Activated T-cell treated with anti-CD3 and anti-CD28 coated beads, Interleukin-2, amount 50 U/mL, for 4 hours (primary cell): ENCODE data around the gene ANAPC15. TPM values are rescaled to one million over a fixed set of nuclear protein-coding genes. Genes with fewer than 3 reads are reported as not detected.
"Not testable (repeated sequence)": the region's sequence is repeated elsewhere in the genome, so short reads cannot be mapped to it uniquely, and the experiment has no call there.

Experiments
- ATAC-seq, 2 donors: fragments of 200-7000 bp; cut with Tn5 transposase; one replicate each; pipeline ENCODE4 v1.10.0; 2021
- DNase-seq: peaks from one replicate; pipeline ENCODE4 v3.0.0-alpha.2; 2020
- H3K27me3 Mint-ChIP-seq: one replicate; pipeline ENCODE4 v1.8.0; 2021; ENCODE audit warnings: low read depth, mixed read lengths
- H3K36me3 Mint-ChIP-seq: one replicate; pipeline ENCODE4 v1.8.0; 2022; ENCODE audit warnings: mixed read lengths; ENCODE audit not compliant: insufficient read depth
- H3K4me1 Mint-ChIP-seq: one replicate; pipeline ENCODE4 v1.8.0; 2021; ENCODE audit warnings: low read depth, mixed read lengths
- H3K4me3 Mint-ChIP-seq: one replicate; pipeline ENCODE4 v1.8.0; 2021; ENCODE audit warnings: mild to moderate bottlenecking, moderate library complexity, mixed read lengths
- H3K9me3 Mint-ChIP-seq: one replicate; pipeline ENCODE4 v1.8.0; 2021; ENCODE audit warnings: mixed read lengths
- total RNA-seq, 3 donors: library from RNA; stranded (reverse); gene quantifications; one replicate each; pipeline ENCODE4 v1.2.1, GENCODE V29; 2021

Gene ANAPC15
- 10 to 100 TPM; 56.2 to 68.9 (median 58.9) TPM for total RNA-seq

DNA sequence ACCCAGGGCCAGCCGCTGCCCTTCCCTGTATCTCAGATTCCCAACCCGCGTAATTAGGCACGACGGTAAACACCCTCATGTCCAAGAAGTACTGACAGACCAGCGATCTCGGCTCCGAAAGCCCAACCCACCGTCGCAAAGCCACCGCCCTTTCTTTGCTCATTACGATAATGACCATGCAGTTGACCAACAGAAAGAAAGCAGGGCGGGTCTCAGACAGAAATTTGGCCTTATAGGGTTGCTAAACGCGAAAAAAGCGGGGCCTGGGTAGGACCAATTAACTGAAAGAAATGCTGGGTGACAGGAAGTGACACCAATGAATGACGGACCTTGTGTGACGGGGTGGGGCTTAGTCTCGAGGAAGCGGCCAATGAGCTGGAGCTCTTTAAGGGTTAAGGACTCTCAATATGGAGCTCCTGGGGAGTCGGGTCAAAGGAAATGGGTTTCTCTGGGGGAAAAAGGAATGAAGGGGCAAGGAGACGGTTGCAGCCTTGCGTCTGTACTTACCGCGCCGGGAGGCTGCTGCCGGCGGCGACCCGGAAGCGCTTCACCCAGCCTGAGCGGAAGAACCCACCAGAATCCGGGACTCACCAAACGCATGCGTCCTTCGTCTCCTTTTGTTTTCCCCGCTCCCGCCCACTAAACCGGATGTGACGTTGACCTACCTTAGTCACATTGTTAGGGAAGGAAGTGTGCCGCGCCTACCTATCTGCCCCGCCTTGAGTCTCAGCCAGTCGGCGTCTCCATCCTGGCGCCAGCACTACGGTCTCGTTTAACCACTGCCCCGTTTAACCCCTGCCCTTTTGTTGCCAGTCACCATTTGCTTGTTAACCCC lies at the start of gene ANAPC15:
Gene ANAPC15, minus strand, starts transcription at position 553 of the 835 bp plus-strand sequence. CDS start 1,419 bp downstream, outside the sequence.
- ATAC-seq: peak; percentile 92 to 94
- DNase-seq: peak; percentile 99

DNA sequence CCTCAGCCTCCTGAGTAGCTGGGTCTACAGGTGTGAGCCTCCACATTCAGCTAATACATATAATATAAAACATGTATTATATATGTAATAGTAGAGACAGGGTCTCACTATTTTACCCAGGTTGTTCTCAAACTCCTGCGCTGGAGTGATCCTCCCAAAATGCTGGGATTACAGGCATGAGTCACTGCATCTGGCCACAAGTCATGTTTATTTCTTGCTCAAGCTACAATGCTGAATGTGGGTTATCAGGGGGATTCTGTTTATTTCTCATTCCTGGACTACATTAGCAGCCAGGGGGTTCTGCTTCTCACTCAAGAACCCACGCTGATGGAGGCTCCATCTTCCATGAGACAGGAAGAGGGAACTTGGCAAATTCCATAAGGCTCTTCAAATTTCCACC lies 47.8 kb upstream of the ANAPC15 start:
- Mint-ChIP-seq H3K4me1 (no peaks in the 10 kb centered on the region), H3K36me3 (no peaks in the 10 kb centered on the region), H3K27me3 (peaks cover 8% of the 10 kb centered on the region), H3K9me3 (no peaks in the 10 kb centered on the region), H3K4me3 (no peak overlapping the region)
- DNase-seq: no peak
- no peak for ATAC-seq

More for the DNA sequence above, at the start of gene ANAPC15:
- Mint-ChIP-seq H3K36me3 (peaks cover 14% of the 10 kb centered on the region), H3K4me1 (peaks cover 22% of the 10 kb centered on the region), H3K4me3 (peak within 1 kb of the TSS; percentile 96), H3K9me3 (no peaks in the 10 kb centered on the region), H3K27me3 (no peaks in the 10 kb centered on the region)

DNA sequence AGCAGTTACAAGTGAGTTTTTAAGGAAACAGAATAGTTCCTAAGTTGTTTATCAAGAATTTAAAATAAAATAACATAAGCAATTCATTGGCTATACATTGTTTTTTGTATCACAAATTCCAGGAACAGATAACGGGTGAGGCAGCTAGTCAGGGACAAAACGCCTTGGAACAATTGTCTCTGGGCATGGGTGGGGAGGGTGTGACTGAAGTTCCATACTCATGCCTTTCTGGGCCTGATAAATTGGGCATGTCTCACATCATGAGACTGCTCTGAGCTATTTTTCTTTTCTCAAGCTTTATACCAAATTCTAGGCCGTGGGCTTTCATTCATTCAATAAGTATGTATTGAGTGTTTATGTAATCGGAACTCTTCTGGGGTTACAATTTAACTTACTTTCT lies 44.6 kb upstream of the ANAPC15 start:
- Mint-ChIP-seq H3K36me3 (no peaks in the 10 kb centered on the region), H3K9me3 (no peaks in the 10 kb centered on the region), H3K4me1 (no peaks in the 10 kb centered on the region), H3K27me3 (peaks cover 11% of the 10 kb centered on the region), H3K4me3 (no peak overlapping the region)
- DNase-seq: no peak
- ATAC-seq: no peak

DNA sequence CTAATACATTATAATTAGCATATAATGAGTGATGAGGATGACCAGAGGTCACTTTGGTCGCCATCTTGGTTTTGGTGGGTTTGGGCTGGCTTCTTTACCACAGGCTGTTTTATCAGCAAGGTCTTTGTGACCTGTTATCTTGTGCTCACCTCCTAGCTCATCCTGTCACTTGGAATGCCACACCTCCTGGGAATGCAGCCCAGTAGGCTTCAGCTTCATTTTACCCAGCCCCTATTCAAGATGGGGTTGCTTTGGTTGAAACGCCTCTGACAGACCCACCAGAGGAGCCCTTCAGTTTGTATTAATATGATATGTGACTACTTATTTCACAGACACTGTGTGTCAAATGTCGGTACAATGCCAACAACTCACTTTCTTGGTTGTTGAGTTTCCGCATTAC lies 43.3 kb upstream of the ANAPC15 start:
- no peak for DNase-seq
- ATAC-seq: no peak
- no peaks in the 10 kb centered on the region for H3K4me1 Mint-ChIP-seq
- H3K9me3 Mint-ChIP-seq: no peaks in the 10 kb centered on the region
- H3K27me3 Mint-ChIP-seq: peaks cover 11% of the 10 kb centered on the region
- H3K4me3 Mint-ChIP-seq: no peak overlapping the region
- no peaks in the 10 kb centered on the region for H3K36me3 Mint-ChIP-seq

DNA sequence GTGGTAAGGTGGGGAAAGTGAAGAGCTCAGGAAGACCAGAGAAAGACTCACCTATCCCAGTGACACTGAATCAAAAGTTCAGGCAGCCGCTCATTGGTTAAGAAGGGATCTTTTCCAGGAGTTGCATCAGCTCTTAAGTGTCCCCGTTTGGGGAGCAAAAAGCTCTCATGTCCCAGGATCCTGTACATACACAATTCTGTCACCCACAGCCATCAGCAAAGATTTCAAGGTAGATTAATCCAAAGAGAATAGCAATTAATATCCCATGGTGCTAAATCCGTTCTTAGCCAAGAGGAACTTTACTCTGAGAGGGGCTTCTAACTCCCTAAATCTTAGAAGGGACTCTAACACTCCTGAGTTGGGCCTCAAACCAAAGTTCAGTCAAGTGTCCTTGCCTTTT lies 42.3 kb upstream of the ANAPC15 start:
- no peaks in the 10 kb centered on the region for H3K4me1 Mint-ChIP-seq
- no peaks in the 10 kb centered on the region for H3K36me3 Mint-ChIP-seq
- peaks cover 10% of the 10 kb centered on the region for H3K27me3 Mint-ChIP-seq
- ATAC-seq (no peak), DNase-seq (no peak)
- no peak overlapping the region for H3K4me3 Mint-ChIP-seq
- no peaks in the 10 kb centered on the region for H3K9me3 Mint-ChIP-seq

DNA sequence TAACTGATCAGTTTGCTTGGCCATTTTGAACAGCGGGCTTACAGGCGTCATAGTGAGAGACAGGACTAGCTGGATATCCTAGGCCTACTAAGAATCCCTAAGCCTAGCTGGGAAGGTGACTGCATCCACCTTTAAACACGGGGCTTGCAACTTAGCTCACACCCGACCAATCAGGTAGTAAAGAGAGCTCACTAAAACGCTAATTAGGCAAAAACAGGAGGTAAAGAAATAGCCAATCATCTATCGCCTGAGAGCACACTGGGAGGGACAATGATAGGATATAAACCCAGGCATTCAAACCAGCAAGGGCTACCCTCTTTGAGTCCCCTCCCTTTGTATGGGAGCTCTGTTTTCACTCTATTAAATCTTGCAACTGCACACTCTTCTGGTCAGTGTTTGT lies 41.4 kb upstream of the ANAPC15 start:
- H3K27me3 Mint-ChIP-seq, ATAC-seq, H3K4me3 Mint-ChIP-seq, H3K36me3 Mint-ChIP-seq, H3K9me3 Mint-ChIP-seq, DNase-seq, H3K4me1 Mint-ChIP-seq: not testable (repeated sequence)

DNA sequence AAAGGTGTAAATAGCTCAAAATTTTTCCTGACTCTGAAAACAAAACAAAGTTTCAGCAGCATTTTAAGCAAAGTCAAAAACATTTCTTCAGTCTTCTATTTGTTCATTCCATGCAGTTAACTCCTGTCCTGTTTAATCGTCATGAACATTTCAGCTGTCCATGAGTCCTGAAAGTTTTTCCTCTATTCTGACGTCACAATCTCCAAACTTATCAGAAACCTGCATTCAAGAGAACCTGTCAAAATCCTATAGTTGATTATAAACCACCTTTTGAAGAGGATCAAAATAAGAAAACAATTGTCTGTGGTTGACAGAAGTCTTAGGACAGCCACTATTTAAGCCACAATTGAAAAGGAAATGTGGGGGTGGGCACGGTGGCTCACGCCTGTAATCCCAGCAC lies 38.4 kb upstream of the ANAPC15 start:
- Mint-ChIP-seq H3K27me3 (peaks cover 3% of the 10 kb centered on the region), H3K9me3 (no peaks in the 10 kb centered on the region), H3K36me3 (no peaks in the 10 kb centered on the region), H3K4me3 (no peak overlapping the region), H3K4me1 (no peaks in the 10 kb centered on the region)
- ATAC-seq (no peak), DNase-seq (no peak)

DNA sequence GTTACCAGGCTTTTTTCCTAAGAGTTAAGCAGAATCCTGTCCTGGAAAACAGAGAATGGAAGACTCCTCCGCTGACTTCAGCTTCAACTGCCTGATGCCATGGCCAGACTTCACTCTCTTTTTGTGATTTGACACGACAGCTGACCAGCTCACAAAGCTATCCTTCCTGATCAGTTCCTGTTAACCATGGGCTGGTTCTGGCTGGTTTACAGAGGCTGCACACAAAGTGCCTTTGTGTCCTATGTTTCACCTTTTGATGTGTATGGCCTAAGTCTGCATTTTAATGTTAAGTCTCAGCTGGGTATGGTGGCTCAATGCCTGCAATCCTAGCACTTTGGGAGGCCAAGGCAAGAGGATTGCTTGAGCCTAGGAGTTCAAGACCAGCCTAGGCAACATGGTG lies 34.1 kb upstream of the ANAPC15 start:
- peaks cover 4% of the 10 kb centered on the region for H3K27me3 Mint-ChIP-seq
- peaks cover 4% of the 10 kb centered on the region for H3K4me1 Mint-ChIP-seq
- no peak overlapping the region for H3K4me3 Mint-ChIP-seq
- DNase-seq: no peak
- ATAC-seq: no peak
- H3K36me3 Mint-ChIP-seq: no peaks in the 10 kb centered on the region
- H3K9me3 Mint-ChIP-seq: no peaks in the 10 kb centered on the region

DNA sequence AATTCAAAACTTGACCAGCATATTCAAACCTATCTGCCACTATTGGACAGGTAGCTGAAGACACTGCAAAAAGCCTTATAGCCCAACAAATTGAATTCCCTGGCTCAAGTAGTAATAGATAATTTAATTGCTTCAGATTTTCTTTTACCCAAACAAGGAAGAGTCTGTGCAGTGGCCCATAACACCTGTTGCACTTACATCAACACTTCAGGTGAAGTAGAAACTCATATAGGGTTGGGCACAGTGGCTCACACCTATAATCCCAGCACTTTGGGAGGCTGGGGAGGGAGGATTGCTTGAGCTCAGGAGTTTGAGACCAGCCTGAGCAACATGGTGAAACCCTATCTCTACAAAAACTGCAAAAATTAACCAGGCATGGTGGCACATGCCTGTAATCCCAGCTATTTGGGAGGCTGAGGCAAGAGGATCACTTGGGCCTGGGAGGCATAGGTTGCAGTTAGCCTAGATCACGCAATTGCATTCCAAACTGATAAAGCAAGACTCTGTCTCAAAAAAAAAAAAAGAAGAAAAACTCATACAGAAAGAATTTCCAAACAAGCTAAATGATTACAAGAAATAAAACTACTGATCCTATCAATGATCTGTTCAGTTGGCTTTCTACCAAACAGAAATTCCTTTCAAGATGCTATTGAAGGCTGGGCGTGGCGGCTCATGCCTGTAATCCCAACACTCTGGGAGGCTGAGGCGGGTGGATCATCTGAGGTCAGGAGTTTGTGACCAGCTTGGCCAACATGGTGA lies 32.5 kb upstream of the ANAPC15 start:
- H3K36me3 Mint-ChIP-seq: no peaks in the 10 kb centered on the region
- DNase-seq: no peak
- H3K4me1 Mint-ChIP-seq: peaks cover 11% of the 10 kb centered on the region
- no peak overlapping the region for H3K4me3 Mint-ChIP-seq
- no peak for ATAC-seq
- H3K27me3 Mint-ChIP-seq: peaks cover 12% of the 10 kb centered on the region
- no peaks in the 10 kb centered on the region for H3K9me3 Mint-ChIP-seq

DNA sequence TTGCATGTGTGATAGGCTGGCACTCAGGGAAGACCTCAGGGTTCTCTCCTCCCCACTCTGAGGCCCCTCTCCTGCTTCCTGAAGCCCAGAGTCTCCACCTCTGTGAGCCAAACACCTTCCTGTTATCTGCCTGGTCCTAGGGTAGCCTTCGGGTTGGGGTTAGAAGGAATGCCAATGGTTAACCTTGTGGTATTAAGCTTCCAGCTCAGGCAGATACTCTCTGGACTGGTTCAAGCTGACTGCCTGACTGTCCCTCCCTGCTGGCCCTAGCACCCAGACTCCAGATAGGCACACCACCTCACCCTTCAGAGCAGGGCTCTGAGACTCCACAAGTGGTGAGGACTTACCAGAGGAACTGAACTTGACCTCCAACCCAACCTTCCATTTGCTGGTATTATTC lies 30.0 kb upstream of the ANAPC15 start:
- not testable (repeated sequence) for H3K4me3 Mint-ChIP-seq, H3K9me3 Mint-ChIP-seq, DNase-seq, ATAC-seq, H3K36me3 Mint-ChIP-seq
- H3K4me1 Mint-ChIP-seq: peaks cover 11% of the 10 kb centered on the region
- H3K27me3 Mint-ChIP-seq: peaks cover 12% of the 10 kb centered on the region

DNA sequence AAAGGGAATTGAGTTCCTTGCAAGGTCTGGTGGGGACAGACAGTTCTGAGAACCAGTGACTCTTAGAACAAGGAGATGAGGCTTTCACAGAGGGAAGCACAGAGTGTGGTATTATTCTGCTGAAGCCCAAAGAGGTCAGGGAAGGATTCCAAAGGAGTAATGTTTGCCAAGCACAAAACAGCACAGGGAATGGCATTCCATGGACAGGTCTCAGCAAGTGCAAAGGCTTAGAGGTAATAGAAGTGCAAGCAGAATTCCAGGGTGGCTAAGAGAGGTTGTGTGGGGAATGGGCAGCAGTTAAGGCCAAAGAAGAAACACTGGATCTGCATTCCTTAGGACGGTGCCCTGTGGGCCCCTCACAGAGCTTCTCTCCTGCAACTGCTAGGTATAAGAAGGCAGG lies 29.6 kb upstream of the ANAPC15 start:
- H3K4me1 Mint-ChIP-seq: peaks cover 11% of the 10 kb centered on the region
- H3K4me3 Mint-ChIP-seq, H3K36me3 Mint-ChIP-seq, DNase-seq, ATAC-seq, H3K9me3 Mint-ChIP-seq: not testable (repeated sequence)
- H3K27me3 Mint-ChIP-seq: peaks cover 12% of the 10 kb centered on the region

DNA sequence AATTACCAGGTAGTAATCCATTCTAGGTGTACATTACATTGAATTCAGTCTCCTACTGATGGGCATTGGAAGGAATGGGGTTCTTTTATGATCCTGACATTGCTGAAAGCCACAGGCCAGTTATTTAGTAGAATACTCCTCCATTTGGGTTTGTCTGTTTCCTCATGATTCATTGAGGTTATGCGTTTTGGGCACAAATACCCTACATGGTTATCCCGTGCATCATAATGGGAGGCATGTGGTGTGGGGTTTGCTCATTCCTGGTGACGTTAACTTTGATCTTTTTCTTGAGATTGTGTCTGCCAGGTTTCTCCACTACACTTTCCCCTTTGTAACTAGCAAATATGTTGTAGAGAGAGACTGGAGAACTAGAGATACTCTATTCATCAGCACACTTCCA lies 28.6 kb upstream of the ANAPC15 start:
- peak; percentile 78 to 86 for ATAC-seq

DNA sequence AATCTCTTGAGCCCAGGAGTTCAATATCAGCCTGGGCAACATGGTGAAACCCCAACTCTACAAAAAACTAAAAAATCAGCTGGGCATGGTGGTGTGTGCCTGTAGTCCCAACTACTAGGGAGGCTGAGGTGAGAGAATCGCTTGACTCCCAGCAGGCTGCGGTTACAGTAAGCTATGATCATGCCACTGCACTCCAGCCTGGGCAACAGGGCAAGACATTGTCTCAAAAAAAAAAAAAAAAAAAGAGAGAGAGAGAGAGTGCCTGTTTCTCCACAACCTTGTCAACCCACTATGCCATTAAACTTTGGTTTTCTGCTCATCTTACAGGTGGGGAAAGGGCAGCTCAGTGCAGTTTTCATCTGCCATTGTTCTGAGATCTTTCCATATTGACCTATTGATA lies 28.2 kb upstream of the ANAPC15 start:
- DNase-seq: no peak
- Mint-ChIP-seq H3K36me3 (no peaks in the 10 kb centered on the region), H3K27me3 (peaks cover 12% of the 10 kb centered on the region), H3K9me3 (no peaks in the 10 kb centered on the region), H3K4me1 (peaks cover 11% of the 10 kb centered on the region), H3K4me3 (no peak overlapping the region)
- ATAC-seq: no peak

More for the DNA sequence above, 28.6 kb upstream of the ANAPC15 start:
- Mint-ChIP-seq H3K4me1 (peaks cover 11% of the 10 kb centered on the region), H3K4me3 (no peak overlapping the region), H3K9me3 (no peaks in the 10 kb centered on the region), H3K27me3 (peaks cover 12% of the 10 kb centered on the region), H3K36me3 (no peaks in the 10 kb centered on the region)
- no peak for DNase-seq

DNA sequence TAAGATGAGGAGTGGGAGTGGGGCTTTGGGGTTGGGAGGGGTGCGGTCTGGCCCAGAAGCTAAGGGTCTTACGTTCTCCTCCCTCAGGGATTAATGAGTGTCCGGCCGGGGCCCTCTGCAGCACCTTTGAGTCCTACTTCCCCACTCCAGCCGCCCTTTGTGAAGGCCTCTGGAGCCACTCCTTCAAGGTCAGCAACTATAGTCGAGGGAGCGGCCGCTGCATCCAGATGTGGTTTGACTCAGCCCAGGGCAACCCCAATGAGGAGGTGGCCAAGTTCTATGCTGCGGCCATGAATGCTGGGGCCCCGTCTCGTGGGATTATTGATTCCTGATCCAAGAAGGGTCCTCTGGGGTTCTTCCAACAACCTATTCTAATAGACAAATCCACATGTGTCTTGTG lies 27.0 kb upstream of the ANAPC15 start:
- Mint-ChIP-seq H3K4me3 (no peak overlapping the region), H3K9me3 (no peaks in the 10 kb centered on the region), H3K27me3 (peaks cover 14% of the 10 kb centered on the region), H3K36me3 (no peaks in the 10 kb centered on the region), H3K4me1 (peaks cover 11% of the 10 kb centered on the region)
- ATAC-seq (no peak), DNase-seq (no peak)
